IMR-90 (cell line): ENCODE data around the gene RNF182. TPM values are rescaled to one million over a fixed set of nuclear protein-coding genes. Genes with fewer than 3 reads are reported as not detected.

Experiments
- ATAC-seq: fragments of 200-7000 bp; cut with Tn5 transposase; 2 replicates; pipeline ENCODE4 v1.9.1; 2020; ENCODE audit warnings: low read depth, mild to moderate bottlenecking, moderate library complexity
- BruUV-seq: library from RNA; stranded (reverse); fragments of 400-500 nt; replicated peaks from 2 replicates; lab custom pipeline; 2021; lab: Mats Ljungman, UMichigan
- CTCF ChIA-PET: fragments of 300-600 bp; formaldehyde crosslinking; extraction: SDS; loops from one replicate; lab custom pipeline; 2021; ENCODE audit warnings: antibody characterized with exemption; lab: Yijun Ruan, JAX
- POLR2A ChIA-PET: fragments of 300-600 bp; sonication (Branson Sonifier 250); formaldehyde crosslinking; loops from one replicate; lab custom pipeline; 2022; ENCODE audit warnings: antibody characterized with exemption; ENCODE audit not compliant: unreplicated experiment; lab: Charles Lee
- DNase-seq: peaks from one replicate; pipeline ENCODE4 v3.0.0; 2013
- H2AFZ ChIP-seq: replicated peaks from 2 replicates; pipeline ENCODE3; 2013; ENCODE audit warnings: low read length, mild to moderate bottlenecking; ENCODE audit not compliant: poor library complexity
- H2AK5ac ChIP-seq: 2 replicates; pipeline ENCODE4 v1.6.1; 2013; ENCODE audit warnings: low read depth, low read length, inconsistent platforms
- H2AK9ac ChIP-seq: replicated peaks from 2 replicates; pipeline ENCODE3; 2013; ENCODE audit warnings: mild to moderate bottlenecking, low read depth, low read length, moderate library complexity; ENCODE audit not compliant: poor library complexity
- H2BK120ac ChIP-seq: 2 replicates; pipeline ENCODE4 v1.6.1; 2013; ENCODE audit warnings: low read depth, low read length, inconsistent platforms
- H2BK15ac ChIP-seq: 3 replicates; pipeline ENCODE4 v1.6.1; 2013; ENCODE audit warnings: low read depth, low read length, inconsistent platforms
- H2BK20ac ChIP-seq: 2 replicates; pipeline ENCODE4 v1.6.1; 2013; ENCODE audit warnings: low read depth, mild to moderate bottlenecking, inconsistent platforms, low read length, moderate library complexity
- H2BK5ac ChIP-seq: 2 replicates; pipeline ENCODE4 v1.6.1; 2013; ENCODE audit warnings: mild to moderate bottlenecking, low read depth, low read length, inconsistent platforms; ENCODE audit not compliant: poor library complexity, severe bottlenecking
- H3K14ac ChIP-seq: replicated peaks from 2 replicates; pipeline ENCODE4 v1.6.1; 2013; ENCODE audit warnings: low read depth, low read length, inconsistent platforms
- H3K18ac ChIP-seq: 2 replicates; pipeline ENCODE4 v1.6.1; 2013; ENCODE audit warnings: low read depth, low read length, control low read depth
- H3K23ac ChIP-seq: 2 replicates; pipeline ENCODE4 v1.6.1; 2013; ENCODE audit warnings: low read depth, low read length, inconsistent platforms
- H3K27ac ChIP-seq: 2 replicates; pipeline ENCODE4 v1.5.1; 2013; ENCODE audit warnings: mild to moderate bottlenecking, control low read depth, low read length; ENCODE audit not compliant: insufficient read depth
- H3K27me3 ChIP-seq: 2 replicates; pipeline ENCODE4 v1.6.1; 2013; ENCODE audit warnings: low read length; ENCODE audit not compliant: control insufficient read depth, insufficient read depth
- H3K36me3 ChIP-seq: 2 replicates; pipeline ENCODE4 v1.6.1; 2013; ENCODE audit warnings: low read length, mixed read lengths; ENCODE audit not compliant: control insufficient read depth, insufficient read depth
- H3K4ac ChIP-seq: 2 replicates; pipeline ENCODE4 v1.6.1; 2013; ENCODE audit warnings: low read depth, low read length, inconsistent platforms
- H3K4me1 ChIP-seq: 2 replicates; pipeline ENCODE4 v1.6.1; 2013; ENCODE audit warnings: low read length, mixed read lengths; ENCODE audit not compliant: control insufficient read depth, insufficient read depth
- H3K4me2 ChIP-seq: 2 replicates; pipeline ENCODE4 v1.6.1; 2013; ENCODE audit warnings: low read depth, mild to moderate bottlenecking, control low read depth, low read length, moderate library complexity
- H3K4me3 ChIP-seq: 2 replicates; pipeline ENCODE4 v1.5.1; 2013; ENCODE audit warnings: low read depth, mild to moderate bottlenecking, control low read depth, low read length, moderate library complexity; ENCODE audit not compliant: insufficient read depth
- H3K56ac ChIP-seq: 2 replicates; pipeline ENCODE4 v1.6.1; 2013; ENCODE audit warnings: low read length, inconsistent platforms; ENCODE audit not compliant: insufficient read depth; ENCODE audit errors: extremely low read depth
- H3K79me1 ChIP-seq, 2 experiments: 2 replicates each; pipeline ENCODE4 v1.6.1; 2013; ENCODE audit warnings: low read length in 2 of 2, inconsistent platforms in 1 of 2, low read depth in 1 of 2
- H3K9ac ChIP-seq: 2 replicates; pipeline ENCODE4 v1.6.1; 2013; ENCODE audit warnings: low read depth, low read length, control low read depth
- H3K9me1 ChIP-seq: 2 replicates; pipeline ENCODE4 v1.6.1; 2013; ENCODE audit warnings: low read length, inconsistent platforms; ENCODE audit not compliant: insufficient read depth
- H3K9me3 ChIP-seq: 2 replicates; pipeline ENCODE4 v1.6.1; 2013; ENCODE audit warnings: low read length; ENCODE audit not compliant: control insufficient read depth, insufficient read depth
- H4K20me1 ChIP-seq: 2 replicates; pipeline ENCODE4 v1.6.1; 2013; ENCODE audit warnings: low read length, inconsistent platforms; ENCODE audit not compliant: insufficient read depth
- H4K5ac ChIP-seq: 2 replicates; pipeline ENCODE4 v1.6.1; 2013; ENCODE audit warnings: mild to moderate bottlenecking, low read depth, low read length, control low read depth
- H4K8ac ChIP-seq, 2 experiments: 2 replicates each; pipeline ENCODE4 v1.6.1; 2013; ENCODE audit warnings: low read depth in 2 of 2, low read length in 2 of 2, control low read depth in 1 of 2, inconsistent platforms in 1 of 2
- H4K91ac ChIP-seq: 2 replicates; pipeline ENCODE4 v1.6.1; 2013; ENCODE audit warnings: low read depth, low read length, inconsistent platforms; ENCODE audit not compliant: insufficient read depth
- BHLHE40 ChIP-seq: fragments of 150-350 bp; IDR thresholded peaks from 2 replicates; pipeline ENCODE4 v1.6.1; 2016; ENCODE audit warnings: mild to moderate bottlenecking, low read depth, low read length
- CEBPB ChIP-seq: IDR thresholded peaks from 2 replicates; pipeline ENCODE4 v1.6.1; 2012; ENCODE audit warnings: low read depth, low read length, improper control_type of control experiment
- FOS ChIP-seq: fragments of 150-350 bp; IDR thresholded peaks from 2 replicates; pipeline ENCODE4 v1.6.1; 2016; ENCODE audit warnings: low read depth, low read length
- MAFK ChIP-seq: IDR thresholded peaks from 2 replicates; pipeline ENCODE4 v1.6.1; 2012; ENCODE audit warnings: low read depth, low read length, improper control_type of control experiment
- MAZ ChIP-seq: IDR thresholded peaks from 2 replicates; pipeline ENCODE4 v1.6.1; 2012; ENCODE audit warnings: low read depth, mild to moderate bottlenecking, low read length, improper control_type of control experiment, moderate library complexity, borderline replicate concordance
- NFE2L2 ChIP-seq: fragments of 150-350 bp; IDR thresholded peaks from 2 replicates; pipeline ENCODE4 v1.6.1; 2016; ENCODE audit warnings: low read depth, mild to moderate bottlenecking, low read length
- RAD21 ChIP-seq: IDR thresholded peaks from 2 replicates; pipeline ENCODE4 v1.6.1; 2012; ENCODE audit warnings: low read length, improper control_type of control experiment
- RCOR1 ChIP-seq: IDR thresholded peaks from 2 replicates; pipeline ENCODE4 v1.6.1; 2012; ENCODE audit warnings: mild to moderate bottlenecking, low read length, improper control_type of control experiment; ENCODE audit not compliant: insufficient replicate concordance
- RFX5 ChIP-seq: IDR thresholded peaks from 2 replicates; pipeline ENCODE4 v1.8.0; 2012; ENCODE audit warnings: low read depth, mild to moderate bottlenecking, low read length, moderate library complexity
- SMC3 ChIP-seq: fragments of 150-350 bp; IDR thresholded peaks from 2 replicates; pipeline ENCODE4 v1.6.1; 2016; ENCODE audit warnings: low read depth, mild to moderate bottlenecking, antibody characterized with exemption, low read length, moderate library complexity
- WGBS, 2 experiments: methylation state at CpG; one replicate each; pipeline versions ENCODE4 v1.1.5 to v1.1.7; 2013; ENCODE audit warnings: missing lambda C conversion rate in 2 of 2; ENCODE audit not compliant: insufficient read length in 1 of 2; ENCODE audit errors: extremely low coverage in 2 of 2; 5-methylcytosine and 5-hydroxymethylcytosine counted together
- dilution Hi-C: fragments of 300-500 bp; cut with HindIII; formaldehyde crosslinking; loops from one replicate; pipeline ENCODE4 v1.14.3; 2018; ENCODE audit warnings: low sequenced_read_pairs; ENCODE audit not compliant: unreplicated experiment
- in situ Hi-C: fragments of 300-500 bp; cut with MboI; formaldehyde crosslinking; loops from 3 replicates; pipeline ENCODE4 v1.14.3; 2019; ENCODE audit warnings: low sequenced_read_pairs, inconsistent platforms, mixed read lengths
- intact Hi-C: fragments of 100-400 bp; cut with micrococcal nuclease; formaldehyde crosslinking; loops from 2 replicates; pipeline ENCODE4 v1.10.0; 2022
- polyA plus RNA-seq, 3 experiments: library from polyadenylated mRNA; depleted of rRNA; stranded (reverse); fragments of >200 nt; gene quantifications; 2 replicates each; pipeline ENCODE4 v1.2.3, GENCODE V29; 2012; ENCODE audit warnings: low replicate concordance in 1 of 3
- total RNA-seq: library from RNA; depleted of rRNA; stranded (reverse); fragments of >200 nt; gene quantifications from 2 replicates; pipeline ENCODE4 v1.2.3, GENCODE V29; 2012
- TF ChIP-seq, protein P1 (sequence below): fragments of 150-350 bp; IDR thresholded peaks from 2 replicates; pipeline ENCODE4 v1.6.1; 2016; ENCODE audit warnings: low read depth, mild to moderate bottlenecking, low read length, moderate library complexity, borderline replicate concordance

The RNF182 gene
- total and polyA plus RNA-seq, 2 of the 4 experiments (the other 2 are of a cell fraction) = 4.1 to 9.1 TPM

DNA sequence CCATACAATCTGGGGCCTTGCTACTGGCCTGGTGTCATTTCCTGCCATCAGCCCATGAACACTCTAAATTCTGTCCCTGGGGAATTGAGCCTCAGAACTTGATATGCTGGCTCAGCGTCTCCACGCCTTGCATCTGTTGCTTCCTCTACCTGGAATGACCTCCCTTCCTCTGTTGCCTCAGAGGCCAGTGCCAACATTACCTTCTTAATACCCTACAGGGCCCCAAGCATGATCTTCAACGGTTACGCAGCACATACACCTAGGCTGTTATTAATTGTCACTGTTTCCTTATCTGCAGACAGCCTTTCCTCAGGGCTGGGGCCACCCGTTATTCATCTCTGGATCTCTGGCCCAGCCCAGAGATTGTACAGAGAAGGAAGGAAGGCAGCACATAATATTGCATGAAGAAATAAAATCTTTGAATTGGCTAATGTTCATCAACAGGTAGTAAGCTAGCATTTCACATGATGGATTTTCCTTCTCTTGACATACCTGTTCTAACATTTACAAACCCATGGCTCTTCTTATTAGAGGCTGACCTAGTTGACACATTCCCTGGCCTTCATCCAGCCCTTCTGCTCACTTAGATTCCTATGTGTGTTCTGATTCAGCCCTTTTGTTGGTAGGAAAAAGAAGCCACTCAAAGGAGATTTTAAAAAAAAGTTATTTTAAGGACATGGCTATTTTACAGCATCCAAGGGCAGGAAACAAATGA, 8.4 kb upstream of the RNF182 start:
- Histone ChIP-seq H3K9ac (no peak overlapping the region), H3K4ac (no peak overlapping the region), H3K27ac (no peak overlapping the region), H2BK120ac (no peak overlapping the region), H3K56ac (no peak overlapping the region), H3K9me3 (no peaks in the 10 kb centered on the region), H4K91ac (no peak overlapping the region), H4K20me1 (no peaks in the 10 kb centered on the region), H2BK5ac (no peak overlapping the region), H3K23ac (no peak overlapping the region), H3K4me1 (no peaks in the 10 kb centered on the region; the same call in 1 of the 2 replicates), H2AK5ac (no peak overlapping the region), H2AK9ac (no peak overlapping the region), H4K5ac (no peak overlapping the region), H3K27me3 (peaks cover 2% of the 10 kb centered on the region; the same call in 1 of the 2 replicates), H2AFZ (no peak overlapping the region), H4K8ac (no peak overlapping the region), H3K79me1 (no peaks in the 10 kb centered on the region), H3K4me2 (no peak overlapping the region), H3K9me1 (no peaks in the 10 kb centered on the region), H3K14ac (no peak overlapping the region), H3K36me3 (no peaks in the 10 kb centered on the region), H3K4me3 (no peak overlapping the region), H2BK15ac (no peak overlapping the region), H3K18ac (no peak overlapping the region), H2BK20ac (no peak overlapping the region)
- intact Hi-C loops (no loop called here), in situ Hi-C loops (loop anchor here (25.0 kb wide), 1 partner anchor 1471 kb away; no protein-coding TSS in a partner anchor), dilution Hi-C loops (no loop called here)
- 100% methylated on average over 1 of the region's 5 CpGs; no CpG with 5 or more reads in 1 of the 2 experiments for WGBS, 2 experiments
- TF ChIP-seq RFX5 (no peak), CEBPB (no peak), MAZ (no peak), RCOR1 (no peak), MAFK (no peak), BHLHE40 (no peak), SMC3 (no peak), RAD21 (no peak), FOS (no peak), NFE2L2 (no peak)
- TF ChIP-seq, protein P1, sequence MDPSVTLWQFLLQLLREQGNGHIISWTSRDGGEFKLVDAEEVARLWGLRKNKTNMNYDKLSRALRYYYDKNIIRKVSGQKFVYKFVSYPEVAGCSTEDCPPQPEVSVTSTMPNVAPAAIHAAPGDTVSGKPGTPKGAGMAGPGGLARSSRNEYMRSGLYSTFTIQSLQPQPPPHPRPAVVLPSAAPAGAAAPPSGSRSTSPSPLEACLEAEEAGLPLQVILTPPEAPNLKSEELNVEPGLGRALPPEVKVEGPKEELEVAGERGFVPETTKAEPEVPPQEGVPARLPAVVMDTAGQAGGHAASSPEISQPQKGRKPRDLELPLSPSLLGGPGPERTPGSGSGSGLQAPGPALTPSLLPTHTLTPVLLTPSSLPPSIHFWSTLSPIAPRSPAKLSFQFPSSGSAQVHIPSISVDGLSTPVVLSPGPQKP = no peak
- DNase-seq = peak; percentile 42
- CTCF ChIA-PET = interaction anchor here (1.7 kb wide), 1 partner anchor 151 kb away, joined by 5 read pairs; no protein-coding TSS in a partner anchor
- no peak for ATAC-seq
- POLR2A ChIA-PET = no interaction called here
- no TSS peak for BruUV-seq
